Mucosa of descending colon (tissue), 3 donors: ENCODE measurements around the gene SLC2A9. TPM values are rescaled to one million over a fixed set of nuclear protein-coding genes. Genes with fewer than 3 reads are reported as not detected.

Experiments used
- ATAC-seq: fragments of 200-7000 bp; cut with Tn5 transposase; one replicate; pipeline ENCODE4 v1.9.1; 2020; ENCODE audit warnings: mild to moderate bottlenecking, moderate library complexity
- DNase-seq, 3 donors: peaks; one replicate each; pipeline ENCODE4 v3.0.0-alpha.2; 2020
- H3K36me3 ChIP-seq: fragments of 200-600 bp; one replicate; pipeline ENCODE4 v1.8.0; 2021; ENCODE audit warnings: low read depth, mild to moderate bottlenecking
- H3K4me1 ChIP-seq: fragments of 200-600 bp; one replicate; pipeline ENCODE4 v1.8.0; 2021; ENCODE audit warnings: low read depth, mild to moderate bottlenecking
- H3K4me3 ChIP-seq: fragments of 200-600 bp; one replicate; pipeline ENCODE4 v1.8.0; 2021; ENCODE audit warnings: mild to moderate bottlenecking
- H3K9me3 ChIP-seq: fragments of 200-600 bp; one replicate; pipeline ENCODE4 v1.8.0; 2021; ENCODE audit warnings: mild to moderate bottlenecking
- CTCF ChIP-seq: fragments of 200-600 bp; IDR thresholded peaks from one replicate; pipeline ENCODE4 v1.8.0; 2022; ENCODE audit warnings: antibody characterized with exemption, mild to moderate bottlenecking
- intact Hi-C, 2 donors: fragments of 100-400 bp; cut with DNase I in 1 of 2; cut with micrococcal nuclease in 1 of 2; formaldehyde crosslinking; loops; one replicate each; pipeline versions ENCODE4 v1.11.0 to v1.11.1; 2022; cut with DNase I, micrococcal nuclease
- total RNA-seq, 3 donors: library from RNA; stranded (reverse); fragmentation: NEBNext Ultra II Directional in 2 of 3; extraction: Animal tissue kit (Norgen Biotek cat#: 25700) in 2 of 3; gene quantifications; one replicate each; pipeline versions ENCODE4 v1.2.1 to v1.2.4, GENCODE V29; 2021 to 2023
- donor health status: DM: no; HTN: no; CAD: no; lungs with moderate emphysema.
- donor health status: DM: no; HTN: no; CAD: no.
- donor health status: DM: no; HTN: yes; CAD: no.

The SLC2A9 gene
- total RNA-seq, 3 donors from 2014 or later, result 4.8 to 8.9 (median 8.1) TPM

- ATAC-seq (peak; percentile 71), DNase-seq (no peak)
- intact Hi-C loops, result no loop called here
- H3K9me3 ChIP-seq, result no peaks in the 10 kb centered on the region
- H3K4me3 ChIP-seq, result no peak overlapping the region
- no peaks in the 10 kb centered on the region for H3K36me3 ChIP-seq
- no peaks in the 10 kb centered on the region for H3K4me1 ChIP-seq
- no peak for TF ChIP-seq CTCF
Measured at GRCh38 chr4:10063544-10064300, 42.4 kb upstream of the SLC2A9 start.

DNA sequence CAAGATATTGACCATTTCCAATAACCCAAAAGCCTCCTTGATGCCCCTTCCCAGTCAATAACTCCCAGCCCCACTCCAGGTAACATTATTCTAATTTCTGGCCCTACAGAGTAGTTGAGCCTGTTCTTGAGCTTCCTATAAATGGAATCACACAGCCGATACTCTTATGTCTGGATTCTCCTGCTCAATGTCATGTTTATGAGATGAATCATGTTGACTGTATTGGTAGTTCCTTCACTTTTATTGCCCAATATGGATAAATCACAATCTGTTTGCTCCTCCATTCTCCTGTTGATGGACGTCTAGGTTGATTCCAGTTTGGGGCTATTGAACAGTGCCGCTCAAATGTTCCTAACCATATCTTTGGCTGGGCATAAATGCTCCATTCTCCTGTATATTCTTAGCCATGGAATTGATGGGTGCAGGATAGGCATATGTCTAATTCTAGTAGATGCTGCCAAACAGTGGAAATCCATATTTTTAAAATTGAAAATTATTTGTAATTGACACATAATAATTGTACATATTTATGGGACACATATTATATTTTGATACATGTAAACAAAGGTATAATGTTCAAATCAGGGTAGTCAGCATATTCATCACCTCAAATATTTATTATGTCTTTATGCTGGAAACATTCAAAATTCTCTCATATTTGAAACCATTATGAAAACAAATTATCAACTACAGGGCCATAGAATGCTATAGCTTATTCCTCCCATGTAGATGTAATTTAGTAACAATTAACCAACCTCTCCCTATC, 40.5 kb upstream of the SLC2A9 start:
- H3K4me1 ChIP-seq, result no peaks in the 10 kb centered on the region
- ATAC-seq (no peak), DNase-seq (no peak)
- H3K4me3 ChIP-seq, result no peak overlapping the region
- H3K9me3 ChIP-seq, result no peaks in the 10 kb centered on the region
- TF ChIP-seq CTCF, result no peak
- intact Hi-C loops, result no loop called here
- H3K36me3 ChIP-seq, result no peaks in the 10 kb centered on the region

GRCh38 chr4:10058371-10058770, 37.1 kb upstream of the SLC2A9 start:
- intact Hi-C loops, result no loop called here

GRCh38 chr4:10057023-10057395, 35.7 kb upstream of the SLC2A9 start:
- ATAC-seq, result no peak

More at GRCh38 chr4:10058371-10058770, 37.1 kb upstream of the SLC2A9 start:
- no peak for ATAC-seq
- H3K9me3 ChIP-seq, result no peaks in the 10 kb centered on the region
- H3K36me3 ChIP-seq, result no peaks in the 10 kb centered on the region
- no peak for TF ChIP-seq CTCF
- no peak overlapping the region for H3K4me3 ChIP-seq
- H3K4me1 ChIP-seq, result no peaks in the 10 kb centered on the region
- no peak for DNase-seq

More at GRCh38 chr4:10057023-10057395, 35.7 kb upstream of the SLC2A9 start:
- no peaks in the 10 kb centered on the region for H3K4me1 ChIP-seq
- no peak for TF ChIP-seq CTCF
- no peak overlapping the region for H3K4me3 ChIP-seq
- H3K36me3 ChIP-seq, result no peaks in the 10 kb centered on the region
- intact Hi-C loops, result no loop called here
- H3K9me3 ChIP-seq, result no peaks in the 10 kb centered on the region
- DNase-seq, result no peak
